GM12864 (cell line): ENCODE data around the gene CAPNS2.

ENCODE experiments used
- DNase-seq: peaks from one replicate; pipeline ENCODE4 v3.0.0-alpha.2; 2011; ENCODE audit warnings: low read depth
- H3K4me3 ChIP-seq: 2 replicates; pipeline ENCODE4 v1.5.1; 2011; ENCODE audit warnings: mild to moderate bottlenecking, low read depth, low read length, control low read depth
- CTCF ChIP-seq: IDR thresholded peaks from 2 replicates; pipeline ENCODE4 v1.5.1; 2011; ENCODE audit warnings: low read depth, mild to moderate bottlenecking, moderate library complexity, low read length, control low read depth, inconsistent platforms; ENCODE audit errors: missing control alignments

Gene CAPNS2

DNA sequence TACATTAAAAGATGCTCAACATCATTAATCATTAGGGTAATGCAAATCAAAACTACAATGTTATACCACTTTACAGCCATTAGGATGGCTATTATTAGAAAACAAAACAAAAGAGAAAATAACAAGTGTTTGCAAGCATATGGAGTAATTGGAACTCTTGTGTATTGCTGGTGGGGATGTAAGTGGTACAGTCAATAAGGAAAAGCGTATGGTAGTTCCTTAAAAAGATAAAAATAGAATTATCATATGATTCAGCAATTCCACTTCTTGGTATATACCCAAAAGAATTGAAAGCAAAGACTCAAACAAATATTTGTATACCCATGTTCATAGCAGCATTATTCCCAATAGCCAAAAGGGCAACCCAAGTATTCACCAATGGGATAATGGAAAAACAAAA lies 1.4 kb upstream of the CAPNS2 start:
- TF ChIP-seq CTCF = no peak
- no peak overlapping the region for H3K4me3 ChIP-seq
- no peak for DNase-seq

- no peak overlapping the region for H3K4me3 ChIP-seq
- no peak for DNase-seq
- TF ChIP-seq CTCF = no peak
Measured at GRCh38 chr16:55567382-55567781, 898 bp downstream of the CAPNS2 start.

DNA sequence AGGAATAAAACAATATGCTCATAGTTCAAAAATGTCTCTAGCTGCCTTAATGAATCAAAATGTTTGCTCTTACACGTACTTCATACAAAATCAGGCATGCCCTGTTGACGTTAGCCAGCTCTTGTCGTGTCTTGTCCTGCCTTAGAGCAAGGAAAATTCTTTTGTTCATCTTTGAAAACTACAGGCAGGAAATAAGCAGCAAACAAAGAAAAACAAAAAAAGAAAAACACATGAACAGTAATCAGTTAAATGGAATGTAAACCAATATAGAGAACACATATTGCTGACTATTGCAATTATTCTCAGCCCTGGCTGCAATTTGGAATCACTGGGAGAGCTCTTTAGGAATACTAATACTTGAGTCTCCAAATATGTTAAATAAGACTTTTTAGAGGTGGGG lies 1.7 kb downstream of the CAPNS2 start:
- no peak for TF ChIP-seq CTCF
- no peak for DNase-seq
- no peak overlapping the region for H3K4me3 ChIP-seq

- TF ChIP-seq CTCF = no peak
- no peak overlapping the region for H3K4me3 ChIP-seq
- no peak for DNase-seq
Measured at GRCh38 chr16:55569025-55569424, 2.5 kb downstream of the CAPNS2 start.

GRCh38 chr16:55570159-55570558 lies 3.7 kb downstream of the CAPNS2 start:
- TF ChIP-seq CTCF = no peak
- DNase-seq = no peak
- no peak overlapping the region for H3K4me3 ChIP-seq

DNA sequence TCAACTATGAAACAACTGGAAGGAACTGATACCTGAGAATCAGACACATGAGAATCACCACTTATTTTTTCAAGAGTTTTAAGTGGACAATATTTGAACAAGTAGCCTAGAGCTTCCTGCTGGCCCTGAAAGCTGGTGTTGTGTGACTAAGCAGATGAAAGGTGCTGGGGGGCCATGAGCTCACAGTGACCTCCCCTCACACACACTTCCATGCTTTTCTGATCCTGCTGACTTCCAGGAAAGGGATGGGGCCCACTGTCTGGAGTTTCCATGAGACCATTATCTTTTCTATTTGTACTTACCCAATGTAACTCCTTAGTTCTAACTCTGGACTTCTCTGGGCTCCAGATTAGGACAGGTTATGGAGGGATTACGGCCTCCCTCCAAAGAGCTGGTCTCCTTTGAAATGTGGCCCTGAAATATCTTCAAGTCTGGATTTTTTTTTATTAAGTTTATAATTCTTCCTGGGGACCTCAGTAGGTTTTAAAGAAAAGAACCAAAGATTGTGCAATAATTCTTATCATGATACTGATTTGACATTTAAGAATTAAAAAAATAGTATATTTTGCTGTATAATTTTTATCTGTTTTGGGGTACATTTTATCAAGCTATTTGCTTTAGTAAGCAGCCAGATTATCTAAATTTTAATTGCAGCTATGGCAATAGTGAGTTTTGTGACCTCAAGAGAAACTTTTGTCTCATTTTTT lies 4.9 kb downstream of the CAPNS2 start:
- H3K4me3 ChIP-seq = no peak overlapping the region
- no peak for DNase-seq
- no peak for TF ChIP-seq CTCF

DNA sequence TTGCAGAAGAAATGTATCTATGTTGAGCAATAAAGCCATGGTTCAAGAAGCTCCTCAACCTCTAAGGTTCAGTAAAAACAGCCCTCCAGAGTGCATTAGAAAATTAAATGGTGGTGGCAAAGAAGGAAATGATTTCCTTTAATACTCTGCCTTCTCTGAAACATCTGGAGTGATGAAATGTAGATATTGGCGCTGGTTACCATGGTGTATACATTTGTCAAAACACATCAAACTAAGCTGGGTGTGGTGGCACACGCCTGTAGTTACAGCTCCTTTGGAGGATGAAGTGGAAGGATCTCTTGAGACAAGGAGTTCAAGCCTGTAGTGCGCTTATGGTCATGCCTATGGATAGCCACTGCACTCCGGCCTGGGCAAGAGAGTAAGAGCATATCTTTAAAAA lies 6.0 kb downstream of the CAPNS2 start:
- no peak overlapping the region for H3K4me3 ChIP-seq
- DNase-seq = no peak
- no peak for TF ChIP-seq CTCF
